ENCODE data around the gene CDK5RAP2.

The CDK5RAP2 gene

DNA sequence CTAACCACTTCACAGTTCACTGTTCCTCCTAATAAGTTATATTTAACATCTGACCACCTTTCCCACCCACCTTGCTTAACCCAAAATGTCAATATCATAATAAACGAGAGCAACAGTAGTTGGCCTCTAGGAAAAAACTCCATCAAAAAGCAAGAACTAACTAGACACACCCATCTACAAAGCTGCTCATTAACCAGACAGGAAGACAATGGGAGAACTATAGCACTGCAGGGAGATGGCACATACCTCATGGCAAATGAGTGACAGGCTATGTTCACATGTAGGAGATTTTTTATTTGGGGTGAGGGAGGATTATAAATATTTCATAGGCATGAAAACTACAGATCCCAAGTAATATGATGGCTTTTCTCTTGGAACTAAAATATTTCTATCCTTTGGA, 23.6 kb upstream of the CDK5RAP2 start:
- TF ChIP-seq SIN3A (IDR thresholded peaks at IDR 0.05; ENCODE audit: borderline replicate concordance, insufficient read depth, low read length) (no peak), TAF1 (IDR thresholded peaks at IDR 0.05; ENCODE audit: borderline replicate concordance, insufficient read depth, low read length) (no peak), POLR2AphosphoS5 (IDR thresholded peaks at IDR 0.05; ENCODE audit: low read depth, low read length) (no peak), FOXP2 (optimal IDR thresholded peaks at IDR 0.05; ENCODE audit: borderline replicate concordance, extremely low read depth, extremely low read length, insufficient read depth) (no peak)
- TF ChIP-seq, protein P1, sequence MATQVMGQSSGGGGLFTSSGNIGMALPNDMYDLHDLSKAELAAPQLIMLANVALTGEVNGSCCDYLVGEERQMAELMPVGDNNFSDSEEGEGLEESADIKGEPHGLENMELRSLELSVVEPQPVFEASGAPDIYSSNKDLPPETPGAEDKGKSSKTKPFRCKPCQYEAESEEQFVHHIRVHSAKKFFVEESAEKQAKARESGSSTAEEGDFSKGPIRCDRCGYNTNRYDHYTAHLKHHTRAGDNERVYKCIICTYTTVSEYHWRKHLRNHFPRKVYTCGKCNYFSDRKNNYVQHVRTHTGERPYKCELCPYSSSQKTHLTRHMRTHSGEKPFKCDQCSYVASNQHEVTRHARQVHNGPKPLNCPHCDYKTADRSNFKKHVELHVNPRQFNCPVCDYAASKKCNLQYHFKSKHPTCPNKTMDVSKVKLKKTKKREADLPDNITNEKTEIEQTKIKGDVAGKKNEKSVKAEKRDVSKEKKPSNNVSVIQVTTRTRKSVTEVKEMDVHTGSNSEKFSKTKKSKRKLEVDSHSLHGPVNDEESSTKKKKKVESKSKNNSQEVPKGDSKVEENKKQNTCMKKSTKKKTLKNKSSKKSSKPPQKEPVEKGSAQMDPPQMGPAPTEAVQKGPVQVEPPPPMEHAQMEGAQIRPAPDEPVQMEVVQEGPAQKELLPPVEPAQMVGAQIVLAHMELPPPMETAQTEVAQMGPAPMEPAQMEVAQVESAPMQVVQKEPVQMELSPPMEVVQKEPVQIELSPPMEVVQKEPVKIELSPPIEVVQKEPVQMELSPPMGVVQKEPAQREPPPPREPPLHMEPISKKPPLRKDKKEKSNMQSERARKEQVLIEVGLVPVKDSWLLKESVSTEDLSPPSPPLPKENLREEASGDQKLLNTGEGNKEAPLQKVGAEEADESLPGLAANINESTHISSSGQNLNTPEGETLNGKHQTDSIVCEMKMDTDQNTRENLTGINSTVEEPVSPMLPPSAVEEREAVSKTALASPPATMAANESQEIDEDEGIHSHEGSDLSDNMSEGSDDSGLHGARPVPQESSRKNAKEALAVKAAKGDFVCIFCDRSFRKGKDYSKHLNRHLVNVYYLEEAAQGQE (IDR thresholded peaks at IDR 0.05; ENCODE audit: insufficient read depth in 1 of 2, low read depth in 2 of 2, low read length in 2 of 2): no peak

DNA sequence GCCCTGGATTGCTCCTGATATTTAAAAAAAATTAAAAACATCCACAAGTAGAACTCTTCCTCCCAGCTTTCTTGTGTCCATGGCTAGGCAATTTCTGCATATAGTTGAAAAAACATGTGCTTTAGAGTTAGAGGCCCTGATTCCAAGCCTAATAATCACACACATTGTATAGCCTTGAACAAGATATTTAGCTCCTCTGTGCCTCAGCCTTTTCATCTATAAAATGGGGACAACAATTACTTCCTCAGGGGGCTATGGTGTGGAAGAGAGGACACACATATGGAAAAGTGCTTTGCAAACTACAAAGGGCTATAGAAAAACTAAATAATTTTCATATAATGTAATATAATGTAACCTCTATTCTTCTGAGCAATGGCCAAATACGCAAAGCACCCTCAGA, 23.0 kb upstream of the CDK5RAP2 start:
- TF ChIP-seq, protein P1 (IDR thresholded peaks at IDR 0.05; ENCODE audit: insufficient read depth in 1 of 2, low read depth in 2 of 2, low read length in 2 of 2): no peak
- no peak for TF ChIP-seq FOXP2 (optimal IDR thresholded peaks at IDR 0.05; ENCODE audit: borderline replicate concordance, extremely low read depth, extremely low read length, insufficient read depth)
- no peak for TF ChIP-seq TAF1 (IDR thresholded peaks at IDR 0.05; ENCODE audit: borderline replicate concordance, insufficient read depth, low read length)
- no peak for TF ChIP-seq POLR2AphosphoS5 (IDR thresholded peaks at IDR 0.05; ENCODE audit: low read depth, low read length)
- no peak for TF ChIP-seq SIN3A (IDR thresholded peaks at IDR 0.05; ENCODE audit: borderline replicate concordance, insufficient read depth, low read length)

DNA sequence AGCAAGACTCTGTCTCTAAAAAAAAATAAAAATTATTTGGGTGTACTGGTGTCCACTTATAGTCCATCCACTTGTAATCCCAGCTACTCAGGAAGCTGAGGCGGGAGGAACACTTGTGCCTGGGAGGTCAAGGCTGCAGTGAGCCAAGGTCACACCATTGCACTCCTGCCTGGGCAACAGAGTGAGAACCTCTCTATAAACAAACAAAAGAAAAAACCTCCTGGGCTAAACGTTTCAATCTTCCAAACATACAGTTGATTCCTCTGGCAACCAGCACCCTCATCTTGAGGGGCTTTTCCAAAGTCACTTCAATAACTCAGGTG, 13.9 kb upstream of the CDK5RAP2 start:
- TF ChIP-seq SIN3A (IDR thresholded peaks at IDR 0.05; ENCODE audit: borderline replicate concordance, insufficient read depth, low read length) (no peak), FOXP2 (optimal IDR thresholded peaks at IDR 0.05; ENCODE audit: borderline replicate concordance, extremely low read depth, extremely low read length, insufficient read depth) (no peak), TAF1 (IDR thresholded peaks at IDR 0.05; ENCODE audit: borderline replicate concordance, insufficient read depth, low read length) (no peak), POLR2AphosphoS5 (IDR thresholded peaks at IDR 0.05; ENCODE audit: low read depth, low read length) (no peak)
- TF ChIP-seq, protein P1 (IDR thresholded peaks at IDR 0.05; ENCODE audit: insufficient read depth in 1 of 2, low read depth in 2 of 2, low read length in 2 of 2): no peak

DNA sequence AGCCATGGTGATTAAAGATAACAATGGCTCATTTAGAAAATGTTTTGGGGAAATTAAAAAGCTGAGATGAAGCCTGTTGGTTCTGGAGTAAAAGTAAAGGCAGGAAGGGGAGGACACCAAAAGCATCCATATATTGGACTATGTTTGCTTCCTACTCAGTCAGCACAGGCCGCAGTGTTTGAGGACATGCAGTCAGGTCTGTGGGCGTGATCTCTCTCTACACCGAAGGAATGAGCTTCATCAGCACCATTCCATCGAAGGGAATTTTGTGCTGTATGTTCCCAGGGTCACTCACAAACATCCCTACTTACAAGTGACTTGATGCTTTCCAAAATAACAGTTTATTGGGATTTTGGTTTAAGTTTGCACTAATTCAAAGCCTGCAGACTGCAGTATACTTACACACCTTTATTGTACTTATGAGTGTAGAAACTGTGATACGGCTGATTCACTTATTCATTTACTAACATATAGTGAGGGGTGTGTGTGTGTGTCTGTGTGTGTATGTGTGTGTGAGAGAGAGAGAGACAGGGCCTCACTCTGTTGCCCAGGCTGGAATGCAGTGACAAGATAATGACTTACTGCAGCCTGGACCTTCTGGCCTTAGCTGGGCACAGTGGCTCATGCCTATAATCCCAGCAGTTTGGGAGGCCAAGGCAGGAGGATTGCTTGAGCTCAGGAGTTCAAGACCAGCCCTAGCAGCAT, 13.4 kb upstream of the CDK5RAP2 start:
- TF ChIP-seq SIN3A (IDR thresholded peaks at IDR 0.05; ENCODE audit: borderline replicate concordance, insufficient read depth, low read length): no peak
- TF ChIP-seq TAF1 (IDR thresholded peaks at IDR 0.05; ENCODE audit: borderline replicate concordance, insufficient read depth, low read length): no peak

DNA sequence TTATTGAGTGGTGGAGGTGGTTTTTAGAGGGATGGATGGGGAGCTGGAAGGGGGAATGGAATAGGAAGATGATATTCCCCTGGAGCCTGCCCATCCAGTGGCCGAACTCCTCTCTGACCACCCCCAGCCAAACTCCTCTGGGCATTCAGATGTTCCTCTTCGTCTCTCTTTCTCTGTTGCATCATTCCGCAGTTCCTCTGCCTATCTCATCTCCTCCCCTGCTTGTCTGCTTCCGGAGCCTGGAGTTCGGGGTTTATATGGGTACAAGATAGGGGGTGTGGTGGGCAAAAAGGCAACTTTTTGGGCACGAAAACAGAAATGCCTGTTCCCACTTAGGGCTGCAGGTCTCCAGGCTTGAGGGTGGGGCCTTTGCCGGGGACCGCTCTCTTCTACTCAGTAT, 12.2 kb upstream of the CDK5RAP2 start:
- TF ChIP-seq FOXP2 (optimal IDR thresholded peaks at IDR 0.05; ENCODE audit: borderline replicate concordance, extremely low read depth, extremely low read length, insufficient read depth) (no peak), POLR2AphosphoS5 (IDR thresholded peaks at IDR 0.05; ENCODE audit: low read depth, low read length) (no peak), SIN3A (IDR thresholded peaks at IDR 0.05; ENCODE audit: borderline replicate concordance, insufficient read depth, low read length) (no peak)

DNA sequence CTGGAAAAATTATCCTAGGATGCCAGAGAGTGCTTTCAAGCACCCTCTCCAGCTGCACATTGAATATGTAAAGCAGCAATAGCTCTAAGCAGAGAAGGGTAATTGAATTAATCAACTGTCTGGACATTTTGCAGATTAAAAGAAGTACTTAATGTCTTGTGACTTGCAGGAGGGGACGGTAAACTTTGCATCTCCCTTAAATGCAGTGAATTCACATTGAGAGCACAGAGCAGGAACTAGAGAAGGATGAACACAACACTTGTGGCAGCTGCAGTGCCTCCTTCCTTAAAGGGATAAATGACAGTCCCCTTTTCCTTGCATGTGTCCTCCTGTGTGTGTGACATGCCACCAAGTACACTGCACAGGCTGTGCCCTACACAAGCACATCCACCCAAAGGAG, 7.4 kb upstream of the CDK5RAP2 start:
- TF ChIP-seq, protein P1 (IDR thresholded peaks at IDR 0.05; ENCODE audit: insufficient read depth in 1 of 2, low read depth in 2 of 2, low read length in 2 of 2): no peak

Measured in PFSK-1 (cell line).